NCI-H460 (cell line): ENCODE measurements around the gene PHETA1. TPM values are rescaled to one million over a fixed set of nuclear protein-coding genes. Genes with fewer than 3 reads are reported as not detected.
A peak's percentile ranks its signal among the peaks of the same experiment; 100 is the strongest.

Experiments
- DNase-seq: peaks from one replicate; pipeline ENCODE4 v3.0.0-alpha.2; 2016; ENCODE audit warnings: low read depth; ENCODE audit errors: extremely low read depth
- polyA plus RNA-seq: library from polyadenylated mRNA; depleted of rRNA; stranded (reverse); fragments of >200 nt; gene quantifications from 2 replicates; pipeline ENCODE4 v1.2.3, GENCODE V29; 2014; cell fraction: nucleus; rRNA removed
- total RNA-seq: library from RNA; depleted of rRNA; stranded (reverse); fragments of >200 nt; shearing (Covaris generic); gene quantifications from 2 replicates; pipeline ENCODE4 v1.2.3, GENCODE V29; 2014; rRNA removed

PHETA1 gene, protein sequence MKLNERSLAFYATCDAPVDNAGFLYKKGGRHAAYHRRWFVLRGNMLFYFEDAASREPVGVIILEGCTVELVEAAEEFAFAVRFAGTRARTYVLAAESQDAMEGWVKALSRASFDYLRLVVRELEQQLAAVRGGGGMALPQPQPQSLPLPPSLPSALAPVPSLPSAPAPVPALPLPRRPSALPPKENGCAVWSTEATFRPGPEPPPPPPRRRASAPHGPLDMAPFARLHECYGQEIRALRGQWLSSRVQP
- total RNA-seq = 4.8 and 4.9 TPM in 2 replicates
- polyA plus RNA-seq = 16.0 and 48.0 TPM in 2 replicates

DNA sequence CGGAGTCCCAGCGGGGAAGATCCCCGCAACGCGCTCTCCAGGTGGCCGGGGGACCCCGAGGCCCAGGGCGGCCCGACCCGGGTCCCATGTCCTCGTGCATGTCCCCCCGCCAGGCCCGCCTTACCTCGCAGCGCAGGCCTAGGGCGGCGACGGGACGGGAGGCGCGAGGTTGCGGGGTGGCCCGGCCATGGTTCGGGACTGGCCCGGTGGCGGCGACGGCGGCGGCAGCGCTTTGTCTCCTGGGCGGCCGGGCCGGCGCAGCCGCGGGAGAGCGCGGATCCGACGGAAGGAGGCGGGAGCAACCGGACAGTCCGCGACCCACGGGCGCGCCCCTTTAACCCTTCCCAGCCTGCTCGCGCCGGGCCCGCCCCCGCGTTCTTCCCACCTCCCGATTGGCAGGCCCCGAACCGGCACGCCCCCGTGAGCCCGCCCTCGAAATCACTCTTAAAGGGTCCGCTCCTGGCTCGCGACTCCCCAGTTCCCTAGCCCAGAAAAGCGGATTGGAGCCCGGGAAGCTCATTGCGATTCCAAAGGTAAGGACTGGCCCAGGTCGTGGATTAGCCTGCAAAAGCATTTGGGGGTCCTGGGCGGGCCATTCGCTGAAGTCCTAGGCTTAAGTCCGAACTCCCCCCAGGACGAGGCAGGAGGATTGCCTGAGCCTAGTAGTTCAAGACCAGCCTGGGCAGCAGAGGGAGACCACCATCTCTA, at the start of gene PHETA1:
Gene PHETA1 (minus strand): TSS at position 308 of the 708 bp plus-strand sequence. CDS start 5,668 bp downstream, outside the sequence.
- peak; percentile 85 for DNase-seq

DNA sequence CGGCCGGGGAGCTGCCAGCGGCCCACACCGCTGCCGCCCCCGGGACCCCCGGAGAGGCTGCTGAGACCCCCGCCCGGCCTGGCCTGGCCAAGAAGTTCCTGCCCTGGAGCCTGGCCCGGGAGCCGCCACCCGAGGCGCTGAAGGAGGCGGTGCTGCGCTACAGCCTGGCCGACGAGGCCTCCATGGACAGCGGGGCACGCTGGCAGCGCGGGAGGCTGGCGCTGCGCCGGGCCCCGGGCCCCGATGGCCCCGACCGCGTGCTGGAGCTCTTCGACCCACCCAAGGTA, 49.6 kb upstream of the PHETA1 start:
- DNase-seq = no peak

DNA sequence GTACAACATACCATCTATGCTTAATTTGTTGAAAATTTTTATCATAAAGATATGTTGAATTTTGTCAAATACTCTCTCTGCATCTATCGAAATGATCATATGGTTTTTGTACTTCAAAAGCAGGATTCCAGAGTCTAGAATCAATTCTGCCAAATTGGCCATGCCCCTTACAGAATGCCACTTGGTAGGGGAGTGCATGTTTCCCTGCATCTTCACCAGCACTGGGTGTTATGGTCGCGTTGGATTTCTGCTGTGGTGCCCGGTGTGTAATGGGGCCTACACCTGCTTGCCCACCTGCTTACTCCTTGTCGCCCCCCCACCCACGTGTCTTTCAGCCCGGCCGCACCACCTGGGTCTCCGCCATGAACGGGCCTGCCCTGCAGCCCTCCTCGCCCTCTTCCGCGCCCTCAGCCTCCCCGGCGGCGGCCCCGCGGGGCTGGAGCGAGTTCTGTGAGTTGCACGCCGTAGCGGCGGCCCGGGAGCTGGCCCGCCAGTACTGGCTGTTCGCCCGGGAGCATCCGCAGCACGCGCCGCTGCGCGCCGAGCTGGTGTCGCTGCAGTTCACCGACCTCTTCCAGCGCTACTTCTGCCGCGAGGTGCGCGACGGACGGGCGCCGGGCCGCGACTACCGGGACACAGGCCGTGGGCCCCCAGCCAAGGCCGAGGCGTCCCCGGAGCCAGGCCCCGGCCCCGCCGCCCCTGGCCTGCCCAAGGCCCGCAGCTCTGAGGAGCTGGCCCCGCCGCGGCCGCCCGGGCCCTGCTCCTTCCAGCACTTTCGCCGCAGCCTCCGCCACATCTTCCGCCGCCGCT, 49.1 kb upstream of the PHETA1 start:
- no peak for DNase-seq

DNA sequence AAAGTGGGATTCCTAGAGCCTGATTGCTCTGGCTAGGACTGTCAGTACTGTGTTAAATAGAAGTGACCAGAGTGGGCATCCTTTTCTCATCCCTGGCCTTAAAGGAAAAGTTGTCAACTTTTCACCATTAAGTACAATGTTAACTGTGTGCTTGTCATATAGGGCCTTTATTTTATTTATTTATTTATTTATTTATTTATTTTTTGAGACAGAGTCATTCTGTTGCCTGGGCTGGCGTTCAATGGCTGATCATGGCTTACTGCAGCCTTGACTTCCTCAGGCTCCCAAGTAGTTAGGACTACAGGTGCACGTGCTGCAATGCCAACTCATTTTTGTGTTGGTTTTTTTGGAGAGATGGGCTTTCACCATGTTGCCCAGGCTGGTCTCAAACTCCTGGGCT, 48.4 kb upstream of the PHETA1 start:
- no peak for DNase-seq

DNA sequence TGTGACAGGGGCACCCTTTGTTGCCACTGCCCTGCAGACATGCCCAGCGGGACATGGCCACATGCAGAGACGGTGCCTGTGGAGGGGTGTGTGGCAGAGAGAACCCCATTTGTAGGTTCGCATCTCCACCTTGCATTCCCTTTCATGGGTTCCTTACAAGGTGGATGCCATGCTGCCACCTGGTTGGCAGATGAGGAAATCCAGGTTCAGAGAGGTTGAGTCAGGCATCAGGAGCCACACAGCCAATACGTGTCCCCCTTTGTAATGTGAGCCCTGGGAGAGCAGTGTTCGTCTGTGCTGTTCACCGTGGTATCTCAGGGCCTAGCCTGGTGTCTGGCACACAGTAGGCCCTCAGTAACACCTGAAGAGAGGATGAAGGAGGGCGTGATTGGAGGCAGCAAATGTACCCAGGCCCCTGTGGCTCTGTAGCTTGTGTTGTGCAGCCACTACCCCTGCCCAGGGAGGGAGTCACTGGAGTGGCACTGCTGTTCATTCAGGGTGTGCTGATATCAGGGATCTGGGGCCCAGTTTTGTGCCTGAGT, 45.9 kb upstream of the PHETA1 start:
- DNase-seq = no peak

DNA sequence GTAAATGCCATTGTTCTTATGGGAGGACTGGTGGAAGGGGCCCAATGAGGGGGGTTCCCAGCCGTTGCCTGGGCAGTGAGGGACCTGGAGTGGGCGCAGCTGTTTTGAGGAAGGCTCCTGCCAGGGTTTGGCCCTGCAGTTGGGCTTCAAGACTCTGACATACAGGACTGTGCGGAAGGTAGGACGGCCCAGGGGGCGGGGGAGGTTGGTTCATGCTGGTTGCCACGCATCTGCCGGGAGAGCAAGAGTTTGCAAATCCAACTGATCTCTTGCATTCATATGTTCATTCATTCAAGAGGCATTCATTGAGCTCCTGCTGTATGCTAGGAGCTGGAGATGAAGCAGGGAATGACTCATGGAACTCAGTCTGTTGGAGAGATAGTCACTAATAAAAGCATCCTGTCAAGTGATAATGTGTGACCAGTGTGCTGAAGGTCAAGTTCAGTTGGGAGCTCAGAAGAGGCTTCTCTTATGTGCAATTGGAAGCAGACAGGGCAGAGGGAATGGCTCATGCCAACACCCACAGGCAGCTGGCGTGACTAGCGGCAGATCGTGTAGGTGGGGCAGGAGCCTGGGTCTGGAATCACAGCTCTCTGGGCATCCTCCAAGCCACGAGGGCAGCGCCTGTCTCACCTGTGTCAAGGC, 44.7 kb upstream of the PHETA1 start:
- DNase-seq = no peak

DNA sequence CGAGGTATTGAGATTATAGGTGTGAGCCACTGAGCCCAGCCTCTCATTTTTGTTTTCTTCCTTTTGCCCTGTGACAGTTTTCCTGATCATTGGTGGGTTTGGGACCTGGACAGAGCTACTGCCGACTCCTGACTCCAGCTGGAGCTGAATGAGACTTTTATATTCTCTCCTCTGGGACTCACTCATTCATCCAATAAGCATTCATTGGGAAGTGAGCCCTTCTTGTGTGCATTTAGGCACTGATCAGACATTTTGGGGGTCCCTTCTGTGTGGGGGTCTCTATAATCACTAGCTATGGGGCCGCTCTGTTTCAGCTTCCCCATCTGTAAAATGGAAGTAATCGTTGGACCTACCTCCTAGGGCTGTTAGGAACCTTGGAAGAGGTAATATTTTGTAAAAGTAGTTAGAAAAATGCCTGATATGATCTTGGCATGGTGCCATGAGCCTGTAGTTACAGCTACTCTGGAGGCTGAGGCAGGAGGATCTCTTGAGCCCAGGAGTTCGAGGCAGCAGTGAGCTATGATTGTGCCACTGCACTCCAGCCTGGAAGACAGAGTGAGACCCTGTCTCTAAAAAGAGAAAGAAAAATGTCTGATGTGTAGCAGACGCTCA, 44.0 kb upstream of the PHETA1 start:
- no peak for DNase-seq

DNA sequence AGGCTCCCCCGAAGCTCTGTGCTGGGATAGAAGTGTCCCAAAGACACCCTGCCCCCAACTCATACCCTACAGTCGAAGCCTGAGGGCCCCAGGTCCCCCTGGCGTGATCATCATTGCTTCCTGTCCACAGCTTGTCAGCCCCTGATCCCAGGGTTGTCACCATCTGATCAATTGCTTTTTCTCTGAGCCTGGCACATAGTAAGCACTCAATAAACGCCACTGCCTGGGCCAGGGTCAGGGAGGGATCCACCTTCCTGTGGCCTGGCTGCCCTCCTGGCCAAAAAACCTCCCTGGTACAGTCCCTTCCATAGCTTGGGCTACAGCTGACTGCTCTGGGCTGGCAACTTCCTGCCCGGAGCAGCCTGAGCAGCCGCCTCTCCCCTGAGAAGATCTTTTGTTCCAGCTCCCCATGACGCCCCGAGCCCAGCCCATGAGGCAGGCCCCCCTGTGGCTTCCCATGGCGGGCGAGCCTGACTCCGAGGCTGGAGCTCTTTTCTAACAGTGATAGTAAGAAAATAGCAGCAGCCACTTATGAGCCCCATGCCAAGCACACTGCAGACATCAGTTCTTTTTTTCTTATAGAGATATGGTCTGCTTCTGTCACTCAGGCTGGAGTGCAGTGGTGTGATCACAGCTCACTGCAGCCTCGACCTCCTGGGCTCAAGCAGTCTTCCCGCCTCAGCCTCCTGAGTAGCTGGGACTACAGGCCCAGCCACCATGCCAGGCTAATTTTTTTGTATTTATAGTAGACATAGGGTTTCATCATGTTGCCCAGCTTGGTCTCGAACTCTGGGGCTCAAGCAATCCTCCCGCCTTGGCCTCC, 43.3 kb upstream of the PHETA1 start:
- no peak for DNase-seq

DNA sequence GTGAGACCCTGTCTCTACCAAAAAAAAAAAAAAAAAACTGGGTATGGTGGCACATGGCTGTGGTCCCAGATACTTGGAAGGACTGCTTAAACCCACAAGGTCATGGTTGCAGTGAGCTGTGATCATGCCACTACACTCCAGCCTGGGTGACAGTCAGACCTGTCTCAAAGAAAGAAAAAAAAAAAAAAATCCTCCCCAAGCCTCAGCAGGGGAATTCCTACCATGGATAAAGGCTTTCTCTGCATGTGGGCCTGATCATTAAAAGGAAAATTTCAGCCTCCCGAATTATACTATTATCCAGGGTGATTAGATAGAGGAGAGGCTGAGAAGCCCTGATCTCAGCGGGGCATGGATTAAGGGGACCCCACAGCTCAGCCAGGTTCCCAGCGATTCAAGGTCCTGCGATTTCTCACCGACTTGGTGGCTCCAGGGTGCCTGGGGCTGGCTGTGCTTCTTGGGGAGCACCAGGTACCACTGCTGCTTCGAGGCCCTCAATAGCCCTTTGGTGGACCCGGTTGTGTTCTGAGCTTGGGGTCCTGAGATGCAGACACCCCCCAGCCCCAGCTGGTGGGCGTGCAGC, 42.4 kb upstream of the PHETA1 start:
- DNase-seq = no peak

DNA sequence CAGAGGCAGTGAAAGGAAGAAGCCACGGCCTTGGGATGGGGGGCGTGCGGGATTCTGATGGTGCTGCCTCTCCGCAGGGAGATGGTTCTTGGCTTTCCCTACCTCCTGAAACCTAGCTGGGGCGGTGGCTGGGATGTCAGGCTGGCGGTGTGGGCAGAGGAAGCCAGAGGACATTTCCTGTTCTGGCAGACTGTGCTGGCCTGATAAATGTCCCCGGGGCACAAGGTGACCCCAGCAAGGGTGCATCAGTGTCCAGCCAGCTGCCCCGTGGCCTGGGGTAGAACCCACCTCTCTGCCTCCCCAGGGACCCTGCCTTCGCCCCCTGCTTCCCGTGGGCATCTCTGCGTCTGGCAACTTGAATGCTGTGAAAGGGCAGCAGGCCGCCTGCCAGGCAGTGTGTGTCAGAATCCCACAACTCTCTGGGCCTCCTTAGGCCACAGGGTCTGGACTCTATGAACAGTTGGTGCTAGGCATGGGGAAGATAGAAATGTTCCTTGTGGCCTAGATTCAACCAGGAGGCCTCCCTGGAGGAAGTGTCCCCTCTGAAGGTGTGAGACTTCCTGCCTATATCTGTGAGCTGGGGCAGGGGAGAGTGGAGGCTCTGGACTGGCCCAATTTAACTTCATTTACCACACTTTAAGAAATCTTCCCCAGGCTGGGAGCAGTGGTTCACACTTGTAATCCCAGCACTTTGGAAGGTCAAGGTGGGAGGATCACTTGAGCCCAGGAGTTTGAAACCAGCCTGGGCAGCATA, 41.7 kb upstream of the PHETA1 start:
- no peak for DNase-seq

DNA sequence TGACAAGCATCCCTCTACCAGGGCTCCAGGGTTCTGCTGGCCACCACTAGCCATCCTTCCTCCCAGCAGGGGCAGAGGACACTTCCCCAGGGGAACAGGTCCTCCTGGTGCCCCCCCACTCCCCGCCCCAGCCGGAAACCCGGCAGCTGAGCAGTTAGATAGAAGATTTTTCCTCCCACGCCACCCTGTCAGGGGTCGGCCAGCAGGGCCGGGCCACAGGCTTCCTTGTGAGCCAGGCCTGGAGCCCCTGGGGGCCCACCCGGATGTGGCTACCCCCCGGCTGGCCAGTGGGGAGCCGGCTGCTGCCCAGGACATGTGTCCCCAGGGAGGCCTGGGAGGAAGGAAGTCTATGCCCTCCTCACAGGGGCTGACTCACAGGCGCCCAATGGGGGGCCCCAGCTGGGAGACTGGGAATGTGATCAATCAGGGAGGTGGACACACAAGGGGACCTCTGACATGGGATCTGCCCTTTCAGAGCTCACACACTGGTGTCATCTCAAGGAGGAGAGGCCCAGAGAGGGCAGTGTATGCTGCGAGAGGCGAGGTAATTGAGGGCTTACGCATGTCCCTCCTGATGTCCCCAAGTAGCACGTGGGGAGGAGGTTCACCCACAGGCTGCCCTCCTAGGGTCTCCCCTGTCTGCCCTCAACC, 41.0 kb upstream of the PHETA1 start:
- DNase-seq = peak; percentile 91

DNA sequence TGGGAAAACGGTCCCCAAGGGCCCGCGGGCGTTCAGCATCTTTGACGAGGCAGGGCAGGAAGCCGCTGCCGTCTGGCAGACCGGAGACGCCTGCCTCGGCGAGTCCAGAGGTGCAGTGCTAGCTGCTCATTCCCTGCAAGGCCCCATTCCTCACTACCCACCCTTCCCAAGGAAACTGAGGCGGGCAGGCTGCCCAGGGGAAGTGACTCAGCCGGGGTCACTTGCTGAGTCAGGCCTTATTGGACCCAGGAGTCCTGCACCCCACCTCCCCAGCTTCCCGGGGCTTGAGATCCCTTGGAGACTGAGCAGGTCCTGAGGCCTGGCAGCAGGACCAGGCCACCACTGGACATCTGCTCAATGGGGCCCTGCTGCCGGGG, 40.5 kb upstream of the PHETA1 start:
- peak; percentile 29 for DNase-seq

DNA sequence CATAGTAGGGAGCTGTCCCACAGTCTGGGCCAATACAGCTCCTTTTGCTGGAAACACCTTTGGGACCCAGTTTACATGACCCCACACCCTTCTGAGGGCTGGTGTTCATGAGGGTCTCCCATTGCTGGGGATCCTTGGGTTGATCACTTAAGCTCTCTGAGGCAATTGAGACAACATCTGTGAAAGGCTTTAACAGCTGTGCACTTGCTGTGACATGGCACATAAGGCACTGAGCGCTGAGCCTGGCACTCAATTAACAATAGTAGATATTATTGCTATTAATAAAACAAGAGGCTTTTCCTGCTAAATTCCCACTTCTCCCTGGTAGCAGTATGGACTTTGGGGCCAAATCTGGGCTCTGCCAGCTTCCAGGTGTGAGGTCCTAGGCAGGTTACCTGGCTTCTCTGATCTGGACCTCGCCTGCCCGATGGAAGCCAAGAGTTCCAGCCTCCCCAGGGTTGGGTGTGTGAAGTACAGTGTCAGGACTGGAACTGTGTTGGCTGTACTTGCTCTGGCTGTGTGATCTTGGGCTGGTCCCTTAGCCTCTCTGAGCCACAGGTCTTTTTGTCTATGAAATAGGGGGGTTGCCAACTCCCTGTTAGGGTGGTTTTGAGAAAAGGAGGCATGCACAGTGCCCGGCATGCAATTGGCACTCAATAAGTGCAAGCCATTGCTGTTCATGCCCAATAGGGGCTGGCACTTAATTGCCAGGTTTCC, 39.9 kb upstream of the PHETA1 start:
- DNase-seq = no peak

DNA sequence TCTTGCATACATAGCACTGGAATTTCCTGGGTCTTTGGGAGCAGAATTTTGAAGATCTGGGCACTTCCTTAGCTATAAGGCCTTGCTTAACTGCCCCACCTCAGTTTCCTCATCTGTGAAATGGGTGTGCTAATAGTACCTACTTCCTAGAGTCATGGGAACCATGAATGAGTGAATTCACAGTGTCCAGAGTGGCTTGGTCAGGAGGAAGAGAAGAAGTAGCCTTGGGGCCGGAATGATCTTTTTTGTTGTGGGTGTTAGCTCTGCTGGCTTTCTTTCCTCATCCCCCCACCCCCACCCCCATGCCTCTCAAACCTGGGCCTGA, 39.2 kb upstream of the PHETA1 start:
- DNase-seq = no peak

DNA sequence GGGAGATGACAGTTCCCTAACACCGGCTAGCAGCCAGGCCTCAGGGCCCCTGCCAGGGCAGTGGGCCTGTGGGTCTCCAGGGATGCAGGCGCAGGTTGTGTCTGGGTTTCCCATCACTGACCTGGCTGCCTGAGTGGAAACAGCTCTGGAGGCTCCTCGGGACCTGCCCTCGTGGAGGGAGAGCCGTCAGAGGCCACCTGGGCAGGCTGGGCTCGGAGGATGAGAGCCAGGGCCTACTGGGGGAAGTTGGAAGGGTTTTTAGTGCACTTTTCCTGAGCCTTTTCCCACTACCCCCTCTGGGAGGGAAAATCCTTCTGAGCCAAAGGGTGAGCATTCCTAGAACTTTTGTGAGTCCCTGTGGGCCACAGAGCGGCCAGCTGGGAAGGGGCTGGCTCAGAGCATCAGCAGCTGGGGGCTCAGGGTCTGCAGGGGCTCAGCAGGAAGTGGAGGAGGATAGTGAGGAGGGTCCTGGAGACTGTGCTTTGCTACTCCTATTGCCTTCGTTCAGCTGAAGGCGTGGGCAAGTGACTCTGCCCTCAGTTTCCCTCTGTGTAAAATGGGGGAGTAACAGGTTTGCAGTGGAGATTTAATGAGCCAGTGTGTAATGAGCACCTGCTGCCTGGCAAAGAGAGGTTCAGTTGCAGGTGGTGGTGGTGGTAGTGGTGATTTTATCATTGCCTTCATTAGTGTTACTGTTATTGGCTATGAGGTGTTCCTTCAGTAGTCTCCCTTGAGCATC, 38.7 kb upstream of the PHETA1 start:
- DNase-seq = no peak

DNA sequence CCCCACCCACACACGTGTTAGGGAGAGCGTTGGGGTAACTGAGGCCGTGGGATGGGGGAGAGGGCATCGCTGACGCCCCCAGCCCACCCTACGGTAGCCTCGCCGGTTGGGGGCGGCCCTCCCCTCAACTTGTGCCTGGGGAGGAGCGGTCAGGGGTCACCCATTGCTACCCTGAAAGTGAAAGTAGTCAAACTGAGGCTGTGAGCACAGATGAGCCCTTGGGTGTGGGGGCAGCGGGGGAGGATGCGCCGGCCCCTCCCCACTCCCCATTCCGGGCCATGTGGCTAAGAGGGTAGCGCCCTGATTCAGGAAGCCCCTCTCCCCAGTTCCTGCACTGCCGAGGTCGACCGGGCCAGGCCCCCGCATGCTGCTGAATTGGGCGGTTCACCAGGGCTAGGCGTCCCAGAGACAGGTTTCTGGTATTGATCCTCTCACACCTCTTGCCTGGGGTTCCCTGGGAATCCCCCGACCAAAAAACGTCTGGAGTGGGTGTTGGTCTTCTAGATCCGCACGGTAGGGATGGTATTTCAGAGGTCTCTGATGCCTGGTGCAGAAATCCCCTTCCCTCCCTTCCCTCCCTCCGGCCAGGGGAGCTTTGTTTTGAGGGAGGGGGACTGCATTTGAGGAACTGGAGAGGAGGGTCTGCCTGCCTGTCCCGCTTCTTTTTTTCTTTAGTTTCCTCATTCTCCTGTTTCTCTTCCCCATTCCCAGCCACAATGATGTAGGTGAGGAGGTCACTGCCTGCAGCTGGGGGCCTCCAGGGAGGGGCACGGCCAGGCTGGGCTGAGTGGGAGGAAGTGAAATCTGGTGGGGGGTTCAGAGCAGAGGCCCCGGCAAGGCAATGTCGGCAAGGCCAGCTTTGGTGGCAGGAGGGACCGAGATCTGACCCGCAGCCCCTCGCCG, 37.8 kb upstream of the PHETA1 start:
- DNase-seq = no peak
